GM18951 (cell line): ENCODE data around the gene LRRD1.
"Not testable (repeated sequence)": the region's sequence is repeated elsewhere in the genome, so short reads cannot be mapped to it uniquely, and the experiment has no call there.

Source experiments
- POLR2A ChIP-seq: IDR thresholded peaks from 4 replicates; pipeline ENCODE4 v1.6.1; 2011; ENCODE audit warnings: mild to moderate bottlenecking; ENCODE audit not compliant: insufficient read length, insufficient read depth; ENCODE audit errors: extremely low read depth
- in situ Hi-C: fragments of 300-500 bp; cut with MboI; formaldehyde crosslinking; loops from one replicate; pipeline ENCODE4 v1.12.0; 2022; ENCODE audit warnings: low sequenced_read_pairs, mixed read lengths, inconsistent platforms; ENCODE audit not compliant: unreplicated experiment

LRRD1 gene

GRCh38 chr7:92178928-92179924 lies at the start of gene LRRD1:
Gene LRRD1 (minus strand): TSS chr7:92179142. CDS start chr7:92165202, 13,940 bp downstream.
- in situ Hi-C loops: no loop called here

GRCh38 chr7:92228742-92229141 lies 49.8 kb upstream of the LRRD1 start:
- in situ Hi-C loops: no loop called here
- TF ChIP-seq POLR2A: no peak

More at GRCh38 chr7:92178928-92179924, at the start of gene LRRD1:
- TF ChIP-seq POLR2A: no peak

- in situ Hi-C loops: no loop called here
- TF ChIP-seq POLR2A: no peak
Observed at GRCh38 chr7:92228100-92228499, 49.2 kb upstream of the LRRD1 start.

GRCh38 chr7:92226981-92227380 lies 48.0 kb upstream of the LRRD1 start:
- no peak for TF ChIP-seq POLR2A
- in situ Hi-C loops: no loop called here

GRCh38 chr7:92221766-92222165 lies 42.8 kb upstream of the LRRD1 start:
- in situ Hi-C loops: no loop called here
- no peak for TF ChIP-seq POLR2A

- in situ Hi-C loops: no loop called here
- no peak for TF ChIP-seq POLR2A
Observed at GRCh38 chr7:92206672-92207071, 27.7 kb upstream of the LRRD1 start.

- no peak for TF ChIP-seq POLR2A
- in situ Hi-C loops: no loop called here
Observed at GRCh38 chr7:92205987-92206386, 27.0 kb upstream of the LRRD1 start.

GRCh38 chr7:92200791-92201190 lies 21.8 kb upstream of the LRRD1 start:
- in situ Hi-C loops: no loop called here
- TF ChIP-seq POLR2A: no peak

GRCh38 chr7:92192326-92192725 lies 13.4 kb upstream of the LRRD1 start:
- in situ Hi-C loops: no loop called here

GRCh38 chr7:92189246-92189645 lies 10.3 kb upstream of the LRRD1 start:
- in situ Hi-C loops: not testable (repeated sequence)

More at GRCh38 chr7:92192326-92192725, 13.4 kb upstream of the LRRD1 start:
- no peak for TF ChIP-seq POLR2A

- in situ Hi-C loops: not testable (repeated sequence)
Observed at GRCh38 chr7:92184294-92184693, 5.4 kb upstream of the LRRD1 start.

GRCh38 chr7:92177362-92177761 lies 1.6 kb downstream of the LRRD1 start:
- in situ Hi-C loops: no loop called here

GRCh38 chr7:92169529-92169928 lies 9.4 kb downstream of the LRRD1 start:
- in situ Hi-C loops: not testable (repeated sequence)

More at GRCh38 chr7:92177362-92177761, 1.6 kb downstream of the LRRD1 start:
- TF ChIP-seq POLR2A: no peak

- no peak for TF ChIP-seq POLR2A
- in situ Hi-C loops: no loop called here
Observed at GRCh38 chr7:92161271-92161670, 17.7 kb downstream of the LRRD1 start.
